Dendritic cell treated with granulocyte-macrophage colony-stimulating factor and Interleukin-4, amounts not matched to agents 40 ng/mL and 50 ng/mL, for 4 days (primary cell): ENCODE measurements around the gene MACROD1.

Experiments used
- H3K27ac Mint-ChIP-seq: one replicate; pipeline ENCODE4 v1.8.0; 2022; ENCODE audit warnings: mild to moderate bottlenecking, mixed read lengths
- H3K27me3 Mint-ChIP-seq: one replicate; pipeline ENCODE4 v1.8.0; 2022; ENCODE audit warnings: mild to moderate bottlenecking, mixed read lengths
- H3K36me3 Mint-ChIP-seq: one replicate; pipeline ENCODE4 v1.8.0; 2022; ENCODE audit warnings: low read depth, mixed read lengths
- H3K4me1 Mint-ChIP-seq: one replicate; pipeline ENCODE4 v1.8.0; 2022; ENCODE audit warnings: low read depth, mixed read lengths
- H3K4me3 Mint-ChIP-seq: one replicate; pipeline ENCODE4 v1.8.0; 2022; ENCODE audit warnings: mild to moderate bottlenecking, moderate library complexity, mixed read lengths
- H3K9me3 Mint-ChIP-seq: one replicate; pipeline ENCODE4 v1.8.0; 2022; ENCODE audit warnings: mixed read lengths
- intact Hi-C: fragments of 100-400 bp; cut with micrococcal nuclease; formaldehyde crosslinking; loops from one replicate; pipeline ENCODE4 v1.15.0; 2022

Gene MACROD1

GRCh38 chr11:64086258-64087123 is 79.4 kb downstream of the MACROD1 start:
- no peaks in the 10 kb centered on the region for H3K9me3 Mint-ChIP-seq
- no peak overlapping the region for H3K27ac Mint-ChIP-seq
- H3K27me3 Mint-ChIP-seq = peaks cover 7% of the 10 kb centered on the region
- H3K36me3 Mint-ChIP-seq = no peaks in the 10 kb centered on the region
- intact Hi-C loops = no loop called here
- peaks cover 16% of the 10 kb centered on the region for H3K4me1 Mint-ChIP-seq
- H3K4me3 Mint-ChIP-seq = no peak overlapping the region

- Mint-ChIP-seq H3K4me3 (no peak overlapping the region), H3K36me3 (no peaks in the 10 kb centered on the region), H3K9me3 (no peaks in the 10 kb centered on the region), H3K27ac (no peak overlapping the region), H3K27me3 (peaks cover 7% of the 10 kb centered on the region), H3K4me1 (peaks cover 10% of the 10 kb centered on the region)
- intact Hi-C loops = no loop called here
These were observed 80.0 kb downstream of the MACROD1 start for GRCh38 chr11:64085906-64086257.

- H3K36me3 Mint-ChIP-seq = no peaks in the 10 kb centered on the region
- H3K9me3 Mint-ChIP-seq = no peaks in the 10 kb centered on the region
- intact Hi-C loops = no loop called here
- H3K4me1 Mint-ChIP-seq = peaks cover 3% of the 10 kb centered on the region
- no peak overlapping the region for H3K4me3 Mint-ChIP-seq
- H3K27ac Mint-ChIP-seq = no peak overlapping the region
- H3K27me3 Mint-ChIP-seq = peaks cover 7% of the 10 kb centered on the region
These were observed 80.8 kb downstream of the MACROD1 start for GRCh38 chr11:64084951-64085710.

- Mint-ChIP-seq H3K4me1 (no peaks in the 10 kb centered on the region), H3K9me3 (no peaks in the 10 kb centered on the region), H3K27me3 (peaks cover 11% of the 10 kb centered on the region), H3K27ac (no peak overlapping the region), H3K4me3 (no peak overlapping the region), H3K36me3 (no peaks in the 10 kb centered on the region)
- intact Hi-C loops = no loop called here
These were observed 81.6 kb downstream of the MACROD1 start for GRCh38 chr11:64084146-64084950.

- peaks cover 13% of the 10 kb centered on the region for H3K27me3 Mint-ChIP-seq
- H3K4me1 Mint-ChIP-seq = no peaks in the 10 kb centered on the region
- H3K27ac Mint-ChIP-seq = no peak overlapping the region
These were observed 82.4 kb downstream of the MACROD1 start for GRCh38 chr11:64083398-64084080.

GRCh38 chr11:64081745-64082442 is 84.0 kb downstream of the MACROD1 start:
- Mint-ChIP-seq H3K27ac (no peak overlapping the region), H3K4me1 (no peaks in the 10 kb centered on the region), H3K36me3 (no peaks in the 10 kb centered on the region), H3K9me3 (no peaks in the 10 kb centered on the region), H3K27me3 (peaks cover 12% of the 10 kb centered on the region), H3K4me3 (no peak overlapping the region)
- intact Hi-C loops = no loop called here

More at GRCh38 chr11:64083398-64084080, 82.4 kb downstream of the MACROD1 start:
- intact Hi-C loops = no loop called here
- H3K9me3 Mint-ChIP-seq = no peaks in the 10 kb centered on the region
- H3K4me3 Mint-ChIP-seq = no peak overlapping the region
- no peaks in the 10 kb centered on the region for H3K36me3 Mint-ChIP-seq

GRCh38 chr11:64080390-64080789 is 85.5 kb downstream of the MACROD1 start:
- Mint-ChIP-seq H3K27me3 (peaks cover 16% of the 10 kb centered on the region), H3K4me3 (no peak overlapping the region), H3K36me3 (no peaks in the 10 kb centered on the region), H3K9me3 (no peaks in the 10 kb centered on the region), H3K27ac (no peak overlapping the region), H3K4me1 (no peaks in the 10 kb centered on the region)
- intact Hi-C loops = no loop called here

GRCh38 chr11:64078905-64079304 is 87.0 kb downstream of the MACROD1 start:
- H3K9me3 Mint-ChIP-seq = no peaks in the 10 kb centered on the region
- intact Hi-C loops = no loop called here
- no peak overlapping the region for H3K27ac Mint-ChIP-seq
- peaks cover 16% of the 10 kb centered on the region for H3K27me3 Mint-ChIP-seq
- H3K36me3 Mint-ChIP-seq = no peaks in the 10 kb centered on the region
- H3K4me3 Mint-ChIP-seq = no peak overlapping the region
- H3K4me1 Mint-ChIP-seq = peaks cover 8% of the 10 kb centered on the region

- Mint-ChIP-seq H3K27me3 (peaks cover 16% of the 10 kb centered on the region), H3K9me3 (no peaks in the 10 kb centered on the region), H3K27ac (no peak overlapping the region), H3K4me1 (peaks cover 10% of the 10 kb centered on the region), H3K36me3 (no peaks in the 10 kb centered on the region), H3K4me3 (no peak overlapping the region)
- intact Hi-C loops = no loop called here
These were observed 87.6 kb downstream of the MACROD1 start for GRCh38 chr11:64078284-64078683.

GRCh38 chr11:64077607-64078006 is 88.3 kb downstream of the MACROD1 start:
- H3K4me3 Mint-ChIP-seq = no peak overlapping the region
- H3K36me3 Mint-ChIP-seq = no peaks in the 10 kb centered on the region
- H3K4me1 Mint-ChIP-seq = peaks cover 10% of the 10 kb centered on the region
- peaks cover 16% of the 10 kb centered on the region for H3K27me3 Mint-ChIP-seq
- no peak overlapping the region for H3K27ac Mint-ChIP-seq
- no peaks in the 10 kb centered on the region for H3K9me3 Mint-ChIP-seq
- intact Hi-C loops = no loop called here

GRCh38 chr11:64076758-64077157 is 89.2 kb downstream of the MACROD1 start:
- no peaks in the 10 kb centered on the region for H3K9me3 Mint-ChIP-seq
- no peaks in the 10 kb centered on the region for H3K36me3 Mint-ChIP-seq
- intact Hi-C loops = no loop called here
- H3K4me1 Mint-ChIP-seq = peaks cover 10% of the 10 kb centered on the region
- no peak overlapping the region for H3K27ac Mint-ChIP-seq
- H3K27me3 Mint-ChIP-seq = peaks cover 14% of the 10 kb centered on the region
- no peak overlapping the region for H3K4me3 Mint-ChIP-seq

GRCh38 chr11:64074239-64074638 is 91.7 kb downstream of the MACROD1 start:
- Mint-ChIP-seq H3K36me3 (no peaks in the 10 kb centered on the region), H3K4me3 (no peak overlapping the region), H3K4me1 (peaks cover 10% of the 10 kb centered on the region), H3K27ac (no peak overlapping the region), H3K9me3 (no peaks in the 10 kb centered on the region), H3K27me3 (peaks cover 13% of the 10 kb centered on the region)
- intact Hi-C loops = no loop called here

- H3K27me3 Mint-ChIP-seq = peaks cover 12% of the 10 kb centered on the region
- H3K4me1 Mint-ChIP-seq = peaks cover 10% of the 10 kb centered on the region
- no peak overlapping the region for H3K27ac Mint-ChIP-seq
- no peaks in the 10 kb centered on the region for H3K9me3 Mint-ChIP-seq
- intact Hi-C loops = no loop called here
- H3K4me3 Mint-ChIP-seq = no peak overlapping the region
- H3K36me3 Mint-ChIP-seq = no peaks in the 10 kb centered on the region
These were observed 92.4 kb downstream of the MACROD1 start for GRCh38 chr11:64073542-64073941.
